Measurements from ENCODE around the gene MED20. TPM values are rescaled to one million over a fixed set of nuclear protein-coding genes. Genes with fewer than 3 reads are reported as not detected.
"Not testable (repeated sequence)": the region's sequence is repeated elsewhere in the genome, so short reads cannot be mapped to it uniquely, and the experiment has no call there.

Gene MED20
- total and polyA plus RNA-seq, 9 donors: 16.1 to 21.2 (median 18.4) TPM

- no CpG with 5 or more reads among the region's 1 CpG for WGBS (ENCODE audit: insufficient coverage)
- H3K4me1 ChIP-seq (ENCODE audit: control insufficient read depth, insufficient read depth, low read length): no peaks in the 10 kb centered on the region
Observed at GRCh38 chr6:41963371-41963770, 42.4 kb upstream of the MED20 start.

GRCh38 chr6:41960028-41960427 lies 39.1 kb upstream of the MED20 start:
- no peak for DNase-seq
- H3K4me1 ChIP-seq (ENCODE audit: control insufficient read depth, insufficient read depth, low read length): no peaks in the 10 kb centered on the region
- H3K9me3 ChIP-seq (replicated peaks; ENCODE audit: control insufficient read depth, low read depth, low read length): no peaks in the 10 kb centered on the region
- no CpG with 5 or more reads among the region's 4 CpGs for WGBS (ENCODE audit: insufficient coverage)
- H3K27me3 ChIP-seq (ENCODE audit: control insufficient read depth, insufficient read depth, low read length): no peaks in the 10 kb centered on the region
- H3K4me3 ChIP-seq (ENCODE audit: low read length): no peak overlapping the region
- H3K27ac ChIP-seq (ENCODE audit: low read length): no peak overlapping the region
- H3K36me3 ChIP-seq (ENCODE audit: control insufficient read depth, insufficient read depth, low read length): no peaks in the 10 kb centered on the region

More at GRCh38 chr6:41963371-41963770, 42.4 kb upstream of the MED20 start:
- H3K27ac ChIP-seq (ENCODE audit: low read length): no peak overlapping the region
- no peaks in the 10 kb centered on the region for H3K9me3 ChIP-seq (replicated peaks; ENCODE audit: control insufficient read depth, low read depth, low read length)
- no peaks in the 10 kb centered on the region for H3K36me3 ChIP-seq (ENCODE audit: control insufficient read depth, insufficient read depth, low read length)
- H3K27me3 ChIP-seq (ENCODE audit: control insufficient read depth, insufficient read depth, low read length): no peaks in the 10 kb centered on the region
- H3K4me3 ChIP-seq (ENCODE audit: low read length): no peak overlapping the region
- no peak for DNase-seq

- H3K4me3 ChIP-seq (ENCODE audit: low read length): no peak overlapping the region
- H3K9me3 ChIP-seq (replicated peaks; ENCODE audit: control insufficient read depth, low read depth, low read length): no peaks in the 10 kb centered on the region
- H3K27ac ChIP-seq (ENCODE audit: low read length): no peak overlapping the region
- DNase-seq: no peak
- H3K36me3 ChIP-seq (ENCODE audit: control insufficient read depth, insufficient read depth, low read length): no peaks in the 10 kb centered on the region
- no peaks in the 10 kb centered on the region for H3K27me3 ChIP-seq (ENCODE audit: control insufficient read depth, insufficient read depth, low read length)
- H3K4me1 ChIP-seq (ENCODE audit: control insufficient read depth, insufficient read depth, low read length): no peaks in the 10 kb centered on the region
- 83% methylated on average over 1 of the region's 6 CpGs for WGBS (ENCODE audit: insufficient coverage)
Observed at GRCh38 chr6:41958022-41958856, 37.3 kb upstream of the MED20 start.

- Histone ChIP-seq H3K27ac (ENCODE audit: low read length) (no peak overlapping the region), H3K4me1 (ENCODE audit: control insufficient read depth, insufficient read depth, low read length) (no peaks in the 10 kb centered on the region), H3K4me3 (ENCODE audit: low read length) (no peak overlapping the region), H3K36me3 (ENCODE audit: control insufficient read depth, insufficient read depth, low read length) (no peaks in the 10 kb centered on the region), H3K9me3 (replicated peaks; ENCODE audit: control insufficient read depth, low read depth, low read length) (no peaks in the 10 kb centered on the region), H3K27me3 (ENCODE audit: control insufficient read depth, insufficient read depth, low read length) (no peaks in the 10 kb centered on the region)
- 79% methylated on average over 2 of the region's 4 CpGs for WGBS (ENCODE audit: insufficient coverage)
- no peak for DNase-seq
Observed at GRCh38 chr6:41957117-41957516, 36.2 kb upstream of the MED20 start.

- no CpG with 5 or more reads among the region's 2 CpGs for WGBS (ENCODE audit: insufficient coverage)
- H3K27ac ChIP-seq (ENCODE audit: low read length): no peak overlapping the region
- no peaks in the 10 kb centered on the region for H3K36me3 ChIP-seq (ENCODE audit: control insufficient read depth, insufficient read depth, low read length)
- DNase-seq: no peak
- no peaks in the 10 kb centered on the region for H3K27me3 ChIP-seq (ENCODE audit: control insufficient read depth, insufficient read depth, low read length)
- no peaks in the 10 kb centered on the region for H3K4me1 ChIP-seq (ENCODE audit: control insufficient read depth, insufficient read depth, low read length)
- H3K9me3 ChIP-seq (replicated peaks; ENCODE audit: control insufficient read depth, low read depth, low read length): no peaks in the 10 kb centered on the region
- H3K4me3 ChIP-seq (ENCODE audit: low read length): no peak overlapping the region
Observed at GRCh38 chr6:41955412-41955811, 34.5 kb upstream of the MED20 start.

- Histone ChIP-seq H3K27me3 (ENCODE audit: control insufficient read depth, insufficient read depth, low read length) (no peaks in the 10 kb centered on the region), H3K4me1 (ENCODE audit: control insufficient read depth, insufficient read depth, low read length) (no peaks in the 10 kb centered on the region), H3K9me3 (replicated peaks; ENCODE audit: control insufficient read depth, low read depth, low read length) (no peaks in the 10 kb centered on the region), H3K4me3 (ENCODE audit: low read length) (no peak overlapping the region), H3K36me3 (ENCODE audit: control insufficient read depth, insufficient read depth, low read length) (no peaks in the 10 kb centered on the region), H3K27ac (ENCODE audit: low read length) (no peak overlapping the region)
- DNase-seq: no peak
- WGBS (ENCODE audit: insufficient coverage): no CpG with 5 or more reads among the region's 2 CpGs
Observed at GRCh38 chr6:41954668-41955067, 33.7 kb upstream of the MED20 start.

GRCh38 chr6:41947581-41948220 lies 26.8 kb upstream of the MED20 start:
- H3K27ac ChIP-seq (ENCODE audit: low read length): no peak overlapping the region

GRCh38 chr6:41943456-41943855 lies 22.5 kb upstream of the MED20 start:
- no peak for DNase-seq
- H3K27me3 ChIP-seq (ENCODE audit: control insufficient read depth, insufficient read depth, low read length): no peaks in the 10 kb centered on the region
- no peak overlapping the region for H3K4me3 ChIP-seq (ENCODE audit: low read length)
- no peaks in the 10 kb centered on the region for H3K9me3 ChIP-seq (replicated peaks; ENCODE audit: control insufficient read depth, low read depth, low read length)
- peaks cover 7% of the 10 kb centered on the region for H3K36me3 ChIP-seq (ENCODE audit: control insufficient read depth, insufficient read depth, low read length)
- peaks cover 27% of the 10 kb centered on the region for H3K4me1 ChIP-seq (ENCODE audit: control insufficient read depth, insufficient read depth, low read length)
- H3K27ac ChIP-seq (ENCODE audit: low read length): no peak overlapping the region

More at GRCh38 chr6:41947581-41948220, 26.8 kb upstream of the MED20 start:
- Histone ChIP-seq H3K36me3 (ENCODE audit: control insufficient read depth, insufficient read depth, low read length) (no peaks in the 10 kb centered on the region), H3K4me3 (ENCODE audit: low read length) (no peak overlapping the region), H3K9me3 (replicated peaks; ENCODE audit: control insufficient read depth, low read depth, low read length) (no peaks in the 10 kb centered on the region), H3K27me3 (ENCODE audit: control insufficient read depth, insufficient read depth, low read length) (no peaks in the 10 kb centered on the region), H3K4me1 (ENCODE audit: control insufficient read depth, insufficient read depth, low read length) (no peaks in the 10 kb centered on the region)
- 78% methylated on average over 10 of the region's 10 CpGs for WGBS (ENCODE audit: insufficient coverage)
- DNase-seq: no peak

GRCh38 chr6:41942882-41943281 lies 21.9 kb upstream of the MED20 start:
- H3K4me3 ChIP-seq (ENCODE audit: low read length); DNase-seq; H3K27me3 ChIP-seq (ENCODE audit: control insufficient read depth, insufficient read depth, low read length); H3K36me3 ChIP-seq (ENCODE audit: control insufficient read depth, insufficient read depth, low read length); H3K27ac ChIP-seq (ENCODE audit: low read length); H3K9me3 ChIP-seq (replicated peaks; ENCODE audit: control insufficient read depth, low read depth, low read length): not testable (repeated sequence)
- peaks cover 32% of the 10 kb centered on the region for H3K4me1 ChIP-seq (ENCODE audit: control insufficient read depth, insufficient read depth, low read length)
- WGBS (ENCODE audit: insufficient coverage): 100% methylated on average over 2 of the region's 14 CpGs

- Histone ChIP-seq H3K27me3 (ENCODE audit: control insufficient read depth, insufficient read depth, low read length) (no peaks in the 10 kb centered on the region), H3K9me3 (replicated peaks; ENCODE audit: control insufficient read depth, low read depth, low read length) (no peaks in the 10 kb centered on the region), H3K27ac (ENCODE audit: low read length) (peak overlapping the region; percentile 76), H3K4me3 (ENCODE audit: low read length) (peak overlapping the region; percentile 61), H3K36me3 (ENCODE audit: control insufficient read depth, insufficient read depth, low read length) (peaks cover 13% of the 10 kb centered on the region), H3K4me1 (ENCODE audit: control insufficient read depth, insufficient read depth, low read length) (peaks cover 39% of the 10 kb centered on the region)
- 26% methylated on average over 10 of the region's 20 CpGs for WGBS (ENCODE audit: insufficient coverage)
- DNase-seq: no peak
Observed at GRCh38 chr6:41942067-41942851, 21.3 kb upstream of the MED20 start.
